Lower leg skin (tissue), 4 donors: Measurements from ENCODE around the gene CTLA4. TPM values are rescaled to one million over a fixed set of nuclear protein-coding genes. Genes with fewer than 3 reads are reported as not detected.

Experiments used
- DNase-seq, 2 donors: peaks; one replicate each; pipeline ENCODE4 v3.0.0-alpha.2; 2019; ENCODE audit warnings: low spot score in 2 of 2
- H3K4me3 ChIP-seq: fragments of 200-600 bp; sonication (generic); 2 replicates; pipeline ENCODE4 v1.5.1; 2017; ENCODE audit warnings: mild to moderate bottlenecking, low read depth; ENCODE audit not compliant: poor library complexity, severe bottlenecking
- POLR2A ChIP-seq, 2 donors: fragments of 450-650 bp; IDR thresholded peaks; one replicate each; pipeline ENCODE4 v1.6.1; 2016 to 2017; ENCODE audit warnings: antibody characterized with exemption in 2 of 2, mild to moderate bottlenecking in 1 of 2, moderate library complexity in 1 of 2
- WGBS, 2 donors: methylation state at CpG; one replicate each; pipeline ENCODE4 v1.1.5; 2018; 5-methylcytosine and 5-hydroxymethylcytosine counted together
- intact Hi-C: fragments of 100-400 bp; cut with DNase I; formaldehyde crosslinking; loops from one replicate; pipeline ENCODE4 v1.15.0; 2023; ENCODE audit warnings: low total_unique reads
- total RNA-seq, 4 donors: library from RNA; depleted of rRNA; stranded (reverse); fragments of >200 nt; gene quantifications; one replicate each; pipeline ENCODE4 v1.1.0, GENCODE V29; 2016
- TF ChIP-seq, protein P1 (sequence below), 3 donors: fragments of 450-650 bp; IDR thresholded peaks; one replicate each; pipeline ENCODE4 v1.5.1; 2016; ENCODE audit warnings: antibody characterized with exemption in 3 of 3, mild to moderate bottlenecking in 3 of 3, moderate library complexity in 2 of 3

The CTLA4 gene
- total RNA-seq, 4 donors from 2014 or later, result 0.45 TPM; not detected in 3

DNA sequence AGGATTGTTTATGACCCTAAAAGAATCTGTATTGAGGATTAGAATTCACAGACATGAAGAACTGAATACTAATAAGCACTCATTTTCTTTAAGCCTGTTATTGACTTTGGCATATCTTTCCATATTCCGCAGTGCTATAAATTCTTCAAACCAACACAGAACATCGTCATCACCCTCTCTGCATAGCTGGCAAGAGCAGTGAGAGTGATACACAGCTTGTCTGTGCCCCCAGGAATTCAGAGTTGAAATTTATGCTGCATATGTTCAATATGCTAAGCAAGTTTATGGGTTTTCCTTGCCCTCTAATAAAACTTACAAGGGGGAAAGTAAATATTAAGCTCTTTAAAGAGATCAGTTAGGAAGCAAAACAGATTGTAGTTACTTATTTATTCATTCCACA lies 32.7 kb downstream of the CTLA4 start:
- no peak for DNase-seq
- 62 to 70% methylated on average over 2 of the region's 2 CpGs for WGBS, 2 donors
- intact Hi-C loops, result no loop called here
- no peak overlapping the region for H3K4me3 ChIP-seq
- TF ChIP-seq POLR2A (IDR thresholded peaks at IDR 0.05), result no peak
- TF ChIP-seq, protein P1, sequence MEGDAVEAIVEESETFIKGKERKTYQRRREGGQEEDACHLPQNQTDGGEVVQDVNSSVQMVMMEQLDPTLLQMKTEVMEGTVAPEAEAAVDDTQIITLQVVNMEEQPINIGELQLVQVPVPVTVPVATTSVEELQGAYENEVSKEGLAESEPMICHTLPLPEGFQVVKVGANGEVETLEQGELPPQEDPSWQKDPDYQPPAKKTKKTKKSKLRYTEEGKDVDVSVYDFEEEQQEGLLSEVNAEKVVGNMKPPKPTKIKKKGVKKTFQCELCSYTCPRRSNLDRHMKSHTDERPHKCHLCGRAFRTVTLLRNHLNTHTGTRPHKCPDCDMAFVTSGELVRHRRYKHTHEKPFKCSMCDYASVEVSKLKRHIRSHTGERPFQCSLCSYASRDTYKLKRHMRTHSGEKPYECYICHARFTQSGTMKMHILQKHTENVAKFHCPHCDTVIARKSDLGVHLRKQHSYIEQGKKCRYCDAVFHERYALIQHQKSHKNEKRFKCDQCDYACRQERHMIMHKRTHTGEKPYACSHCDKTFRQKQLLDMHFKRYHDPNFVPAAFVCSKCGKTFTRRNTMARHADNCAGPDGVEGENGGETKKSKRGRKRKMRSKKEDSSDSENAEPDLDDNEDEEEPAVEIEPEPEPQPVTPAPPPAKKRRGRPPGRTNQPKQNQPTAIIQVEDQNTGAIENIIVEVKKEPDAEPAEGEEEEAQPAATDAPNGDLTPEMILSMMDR (IDR thresholded peaks at IDR 0.05), result no peak

DNA sequence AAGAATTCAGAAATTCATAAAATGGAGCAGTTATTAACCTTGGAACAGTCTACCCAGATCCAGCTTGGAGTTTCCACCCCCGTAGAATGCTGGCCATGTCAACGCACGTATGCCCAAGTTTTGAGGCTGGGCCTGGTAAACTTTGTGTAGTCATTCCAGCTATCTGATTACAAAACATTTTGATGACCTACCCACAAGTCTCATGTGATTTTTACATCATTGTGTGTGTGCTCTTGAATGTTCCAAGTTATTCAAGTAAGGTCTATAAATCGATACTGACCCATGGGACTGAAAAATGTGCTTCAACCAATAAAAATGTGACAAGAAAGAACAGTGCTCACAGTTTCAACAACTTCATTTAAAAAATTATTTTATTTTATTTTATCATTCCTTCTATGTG lies 36.5 kb downstream of the CTLA4 start:
- intact Hi-C loops, result no loop called here
- DNase-seq, result no peak
- no peak overlapping the region for H3K4me3 ChIP-seq
- TF ChIP-seq, protein P1 (IDR thresholded peaks at IDR 0.05), result no peak
- 69 to 74% methylated on average over 4 of the region's 4 CpGs for WGBS, 2 donors

DNA sequence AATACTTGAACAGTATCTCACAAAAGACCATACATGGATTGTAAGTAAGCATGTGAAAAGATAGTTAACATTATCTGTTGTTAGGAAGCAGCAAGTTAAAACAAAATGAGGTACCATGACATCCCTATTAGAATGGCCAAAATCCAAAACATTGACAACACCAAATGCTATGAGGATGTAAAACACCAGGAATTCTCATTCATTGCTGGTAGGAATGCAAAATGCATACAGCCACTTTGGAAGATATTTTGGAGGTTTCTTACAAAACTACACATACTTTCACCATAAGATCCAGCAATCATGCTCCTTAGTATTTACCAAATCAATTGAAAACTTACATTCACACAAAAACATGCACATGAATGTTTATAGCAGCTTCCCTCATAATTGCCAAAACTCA lies 38.1 kb downstream of the CTLA4 start:
- DNase-seq, result no peak
- no peak overlapping the region for H3K4me3 ChIP-seq
- intact Hi-C loops, result no loop called here
- TF ChIP-seq, protein P1 (IDR thresholded peaks at IDR 0.05), result no peak
- no peak for TF ChIP-seq POLR2A (IDR thresholded peaks at IDR 0.05)

DNA sequence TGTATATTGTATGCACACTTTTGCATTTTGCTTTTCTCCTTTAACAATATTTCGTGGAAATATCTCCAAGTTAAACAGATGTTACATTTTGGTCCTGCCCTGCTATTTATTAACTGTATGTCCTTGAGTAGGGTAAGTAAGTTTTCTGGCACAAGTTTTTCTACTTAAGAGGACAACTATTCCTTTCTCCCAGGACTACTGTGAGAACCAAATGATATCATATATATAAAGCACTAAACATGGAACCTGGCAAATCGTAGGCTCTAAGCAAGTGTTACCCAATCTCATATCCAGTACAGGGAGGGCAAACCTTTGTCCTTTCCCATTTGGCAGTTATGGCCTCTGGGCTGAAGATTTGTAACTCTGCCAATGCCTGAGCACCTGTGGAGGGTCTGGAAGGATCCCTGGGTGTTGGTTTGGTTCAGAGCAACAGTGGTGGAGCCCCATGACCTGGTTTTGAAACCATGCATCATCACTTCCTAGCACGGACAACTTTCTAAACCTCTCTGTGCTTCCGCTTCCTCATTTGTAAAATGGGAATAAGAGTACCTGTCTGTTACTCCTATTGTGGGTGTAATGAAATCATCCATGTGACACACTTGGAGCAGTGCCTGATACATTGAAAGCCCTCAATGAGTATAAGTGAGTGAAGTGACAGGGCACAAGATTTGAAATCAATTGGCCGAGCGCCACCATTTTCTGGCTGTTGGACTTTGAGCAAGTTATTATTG lies 40.7 kb downstream of the CTLA4 start:
- no peak for DNase-seq
- TF ChIP-seq, protein P1 (IDR thresholded peaks at IDR 0.05), result no peak
- no peak for TF ChIP-seq POLR2A (IDR thresholded peaks at IDR 0.05)
- H3K4me3 ChIP-seq, result no peak overlapping the region
- WGBS, 2 donors, result 86 to 88% methylated on average over 6 of the region's 6 CpGs
- intact Hi-C loops, result no loop called here

DNA sequence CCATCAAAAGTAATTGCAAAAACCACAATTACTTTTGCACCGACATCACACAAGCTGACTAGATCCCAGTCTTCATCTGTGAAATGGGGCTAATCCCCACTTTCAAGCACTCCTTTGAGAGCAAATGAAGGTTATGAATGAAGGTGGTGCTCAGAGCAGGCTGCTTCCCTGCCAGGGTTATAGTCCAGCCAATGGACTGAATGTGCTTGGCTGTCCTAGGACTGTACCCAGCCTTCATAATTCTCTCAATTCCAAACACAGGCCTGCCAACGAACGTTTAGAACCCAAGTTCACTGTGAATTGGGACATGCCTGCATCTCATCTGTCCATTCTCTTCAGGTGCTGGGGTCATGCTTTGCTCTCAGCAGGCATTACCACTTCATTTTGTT lies 41.2 kb downstream of the CTLA4 start:
- TF ChIP-seq, protein P1 (IDR thresholded peaks at IDR 0.05), result no peak
- TF ChIP-seq POLR2A (IDR thresholded peaks at IDR 0.05), result no peak
- 44 to 53% methylated on average over 3 of the region's 3 CpGs for WGBS, 2 donors
- intact Hi-C loops, result no loop called here

More for the DNA sequence above, 41.2 kb downstream of the CTLA4 start:
- H3K4me3 ChIP-seq, result no peak overlapping the region
- DNase-seq, result no peak
